Myocyte (in vitro differentiated cells): ENCODE measurements around the gene LDAF1. TPM values are rescaled to one million over a fixed set of nuclear protein-coding genes. Genes with fewer than 3 reads are reported as not detected.
A peak's percentile ranks its signal among the peaks of the same experiment; 100 is the strongest.
"Not testable (repeated sequence)": the region's sequence is repeated elsewhere in the genome, so short reads cannot be mapped to it uniquely, and the experiment has no call there.

Experiments used
- DNase-seq: peaks from one replicate; pipeline ENCODE4 v3.0.0-alpha.2; 2012; ENCODE audit warnings: low read depth
- total RNA-seq: library from RNA; depleted of rRNA; stranded (reverse); fragments of >200 nt; gene quantifications from 2 replicates; pipeline ENCODE4 v1.2.3, GENCODE V29; 2014

The LDAF1 gene
- total RNA-seq, 1 donor from 2014 or later, result 9.5 TPM

GRCh38 chr16:21194771-21195301, 36.4 kb downstream of the LDAF1 start:
- peak; percentile 62 for DNase-seq

GRCh38 chr16:21195330-21195729, 36.9 kb downstream of the LDAF1 start:
- DNase-seq, result not testable (repeated sequence)

GRCh38 chr16:21197112-21197511, 38.6 kb downstream of the LDAF1 start:
- no peak for DNase-seq

- no peak for DNase-seq
Measured at GRCh38 chr16:21197621-21198020, 39.1 kb downstream of the LDAF1 start.

GRCh38 chr16:21199607-21200218, 41.2 kb downstream of the LDAF1 start:
- no peak for DNase-seq

- DNase-seq, result no peak
Measured at GRCh38 chr16:21203155-21203797, 44.8 kb downstream of the LDAF1 start.

GRCh38 chr16:21205303-21205702, 46.8 kb downstream of the LDAF1 start:
- DNase-seq, result peak; percentile 53

GRCh38 chr16:21206550-21206949, 48.1 kb downstream of the LDAF1 start:
- DNase-seq, result no peak

GRCh38 chr16:21208446-21209230, 50.2 kb downstream of the LDAF1 start:
- no peak for DNase-seq

- DNase-seq, result no peak
Measured at GRCh38 chr16:21211486-21211885, 53.0 kb downstream of the LDAF1 start, which contains the start of gene ZP2. TSS of gene ZP2 (minus strand) at chr16:21211574. CDS start at chr16:21211547, 27 bp downstream.

GRCh38 chr16:21214086-21214485, 55.6 kb downstream of the LDAF1 start:
- no peak for DNase-seq

- DNase-seq, result no peak
Measured at GRCh38 chr16:21217121-21217520, 58.6 kb downstream of the LDAF1 start.

GRCh38 chr16:21218153-21218552, 59.7 kb downstream of the LDAF1 start:
- DNase-seq, result no peak

- no peak for DNase-seq
Measured at GRCh38 chr16:21219551-21219950, 61.1 kb downstream of the LDAF1 start.

- DNase-seq, result no peak
Measured at GRCh38 chr16:21222495-21223337, 64.2 kb downstream of the LDAF1 start.

- no peak for DNase-seq
Measured at GRCh38 chr16:21223787-21224186, 65.3 kb downstream of the LDAF1 start.

- no peak for DNase-seq
Measured at GRCh38 chr16:21224800-21225199, 66.3 kb downstream of the LDAF1 start.

GRCh38 chr16:21226749-21227148, 68.3 kb downstream of the LDAF1 start:
- no peak for DNase-seq

- no peak for DNase-seq
Measured at GRCh38 chr16:21227866-21228265, 69.4 kb downstream of the LDAF1 start.

- no peak for DNase-seq
Measured at GRCh38 chr16:21228361-21228872, 69.9 kb downstream of the LDAF1 start.
